AG09309 (cell line): ENCODE measurements around the gene ENDOU.
A peak's percentile ranks its signal among the peaks of the same experiment; 100 is the strongest.

Source experiments
- DNase-seq: peaks from one replicate; pipeline ENCODE4 v3.0.0-alpha.2; 2010; ENCODE audit warnings: low read depth
- H3K4me3 ChIP-seq: 2 replicates; pipeline ENCODE4 v1.5.1; 2011; ENCODE audit warnings: mild to moderate bottlenecking, low read depth, low read length, moderate library complexity; ENCODE audit not compliant: control insufficient read depth
- CTCF ChIP-seq: IDR thresholded peaks from 2 replicates; pipeline ENCODE4 v1.5.1; 2011; ENCODE audit warnings: mild to moderate bottlenecking, low read depth, low read length, inconsistent platforms; ENCODE audit not compliant: insufficient read depth, control insufficient read depth; ENCODE audit errors: missing control alignments

The ENDOU gene

GRCh38 chr12:47709671-47710070, 15.6 kb downstream of the ENDOU start:
- DNase-seq: no peak
- TF ChIP-seq CTCF: no peak
- no peak overlapping the region for H3K4me3 ChIP-seq

GRCh38 chr12:47709237-47709636, 16.1 kb downstream of the ENDOU start:
- no peak overlapping the region for H3K4me3 ChIP-seq
- DNase-seq: no peak
- no peak for TF ChIP-seq CTCF

- H3K4me3 ChIP-seq: no peak overlapping the region
- no peak for TF ChIP-seq CTCF
- DNase-seq: no peak
Observed at GRCh38 chr12:47707905-47708543, 17.3 kb downstream of the ENDOU start.

- no peak for DNase-seq
- no peak overlapping the region for H3K4me3 ChIP-seq
- no peak for TF ChIP-seq CTCF
Observed at GRCh38 chr12:47707355-47707754, 17.9 kb downstream of the ENDOU start.

GRCh38 chr12:47705566-47706425, 19.5 kb downstream of the ENDOU start, which contains the start of gene RPAP3:
TSS of gene RPAP3 (minus strand) at chr12:47706030. CDS start at chr12:47702840, 3,190 bp downstream.
- TF ChIP-seq CTCF: peak; percentile 66
- H3K4me3 ChIP-seq: peak within 1 kb of the TSS; percentile 83
- DNase-seq: peak; percentile 56

- no peak for DNase-seq
- TF ChIP-seq CTCF: no peak
- H3K4me3 ChIP-seq: peak overlapping the region; percentile 83
Observed at GRCh38 chr12:47705229-47705565, 20.1 kb downstream of the ENDOU start.
